Osteocyte (in vitro differentiated cells): ENCODE measurements around the gene NDUFS5. TPM values are rescaled to one million over a fixed set of nuclear protein-coding genes. Genes with fewer than 3 reads are reported as not detected.
"Not testable (repeated sequence)": the region's sequence is repeated elsewhere in the genome, so short reads cannot be mapped to it uniquely, and the experiment has no call there.

Source experiments
- DNase-seq: peaks from one replicate; pipeline ENCODE4 v3.0.0; 2021; ENCODE audit warnings: mixed read lengths; ENCODE audit not compliant: unreplicated experiment; ENCODE audit errors: extremely low spot score
- H3K27ac Mint-ChIP-seq: one replicate; pipeline ENCODE4 v1.8.0; 2021; ENCODE audit warnings: mild to moderate bottlenecking, mixed read lengths; ENCODE audit not compliant: unreplicated experiment
- H3K27me3 Mint-ChIP-seq: one replicate; pipeline ENCODE4 v1.8.0; 2021; ENCODE audit warnings: mixed read lengths; ENCODE audit not compliant: unreplicated experiment
- H3K36me3 Mint-ChIP-seq: one replicate; pipeline ENCODE4 v1.8.0; 2021; ENCODE audit warnings: mixed read lengths; ENCODE audit not compliant: unreplicated experiment
- H3K4me1 Mint-ChIP-seq: one replicate; pipeline ENCODE4 v1.8.0; 2021; ENCODE audit warnings: mixed read lengths; ENCODE audit not compliant: unreplicated experiment
- H3K4me3 Mint-ChIP-seq: one replicate; pipeline ENCODE4 v1.8.0; 2021; ENCODE audit warnings: mild to moderate bottlenecking, moderate library complexity, mixed read lengths; ENCODE audit not compliant: unreplicated experiment
- H3K9me3 Mint-ChIP-seq: one replicate; pipeline ENCODE4 v1.8.0; 2021; ENCODE audit warnings: mixed read lengths; ENCODE audit not compliant: unreplicated experiment
- total RNA-seq: library from RNA; stranded (reverse); gene quantifications from 2 replicates; pipeline ENCODE4 v1.2.1, GENCODE V29; 2021
- TF ChIP-seq, protein P1 (sequence below): fragments of 200-600 bp; sonication (generic); IDR thresholded peaks from 2 replicates; pipeline ENCODE4 v1.5.0; 2021; ENCODE audit warnings: antibody characterized with exemption, mild to moderate bottlenecking, moderate library complexity

NDUFS5 gene
- total RNA-seq, 1 donor from 2014 or later = 157 TPM

DNA sequence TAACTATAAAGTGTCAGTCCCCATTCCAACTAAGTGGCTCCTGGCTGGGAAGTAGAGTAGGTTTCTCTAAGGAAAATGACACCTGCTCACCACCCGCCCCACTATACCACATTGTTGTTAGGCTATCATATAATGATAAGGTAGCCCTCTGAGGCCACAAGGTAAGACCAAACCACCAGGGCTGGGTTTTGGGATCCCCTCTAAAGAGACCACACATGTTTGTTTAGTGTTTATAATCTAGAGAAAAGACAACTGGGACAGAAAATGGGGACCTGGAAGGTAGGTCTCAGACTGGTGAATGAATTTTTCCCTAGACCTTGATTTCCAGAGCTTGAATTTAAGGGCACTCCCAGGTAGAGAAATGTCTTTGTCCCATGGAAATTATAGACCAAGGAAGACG, 19.9 kb upstream of the NDUFS5 start:
- Mint-ChIP-seq H3K36me3 (peaks cover 50% of the 10 kb centered on the region), H3K9me3 (no peaks in the 10 kb centered on the region), H3K27ac (no peak overlapping the region), H3K27me3 (no peaks in the 10 kb centered on the region), H3K4me3 (no peak overlapping the region), H3K4me1 (peaks cover 2% of the 10 kb centered on the region)
- DNase-seq = no peak
- TF ChIP-seq, protein P1, sequence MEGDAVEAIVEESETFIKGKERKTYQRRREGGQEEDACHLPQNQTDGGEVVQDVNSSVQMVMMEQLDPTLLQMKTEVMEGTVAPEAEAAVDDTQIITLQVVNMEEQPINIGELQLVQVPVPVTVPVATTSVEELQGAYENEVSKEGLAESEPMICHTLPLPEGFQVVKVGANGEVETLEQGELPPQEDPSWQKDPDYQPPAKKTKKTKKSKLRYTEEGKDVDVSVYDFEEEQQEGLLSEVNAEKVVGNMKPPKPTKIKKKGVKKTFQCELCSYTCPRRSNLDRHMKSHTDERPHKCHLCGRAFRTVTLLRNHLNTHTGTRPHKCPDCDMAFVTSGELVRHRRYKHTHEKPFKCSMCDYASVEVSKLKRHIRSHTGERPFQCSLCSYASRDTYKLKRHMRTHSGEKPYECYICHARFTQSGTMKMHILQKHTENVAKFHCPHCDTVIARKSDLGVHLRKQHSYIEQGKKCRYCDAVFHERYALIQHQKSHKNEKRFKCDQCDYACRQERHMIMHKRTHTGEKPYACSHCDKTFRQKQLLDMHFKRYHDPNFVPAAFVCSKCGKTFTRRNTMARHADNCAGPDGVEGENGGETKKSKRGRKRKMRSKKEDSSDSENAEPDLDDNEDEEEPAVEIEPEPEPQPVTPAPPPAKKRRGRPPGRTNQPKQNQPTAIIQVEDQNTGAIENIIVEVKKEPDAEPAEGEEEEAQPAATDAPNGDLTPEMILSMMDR = no peak

DNA sequence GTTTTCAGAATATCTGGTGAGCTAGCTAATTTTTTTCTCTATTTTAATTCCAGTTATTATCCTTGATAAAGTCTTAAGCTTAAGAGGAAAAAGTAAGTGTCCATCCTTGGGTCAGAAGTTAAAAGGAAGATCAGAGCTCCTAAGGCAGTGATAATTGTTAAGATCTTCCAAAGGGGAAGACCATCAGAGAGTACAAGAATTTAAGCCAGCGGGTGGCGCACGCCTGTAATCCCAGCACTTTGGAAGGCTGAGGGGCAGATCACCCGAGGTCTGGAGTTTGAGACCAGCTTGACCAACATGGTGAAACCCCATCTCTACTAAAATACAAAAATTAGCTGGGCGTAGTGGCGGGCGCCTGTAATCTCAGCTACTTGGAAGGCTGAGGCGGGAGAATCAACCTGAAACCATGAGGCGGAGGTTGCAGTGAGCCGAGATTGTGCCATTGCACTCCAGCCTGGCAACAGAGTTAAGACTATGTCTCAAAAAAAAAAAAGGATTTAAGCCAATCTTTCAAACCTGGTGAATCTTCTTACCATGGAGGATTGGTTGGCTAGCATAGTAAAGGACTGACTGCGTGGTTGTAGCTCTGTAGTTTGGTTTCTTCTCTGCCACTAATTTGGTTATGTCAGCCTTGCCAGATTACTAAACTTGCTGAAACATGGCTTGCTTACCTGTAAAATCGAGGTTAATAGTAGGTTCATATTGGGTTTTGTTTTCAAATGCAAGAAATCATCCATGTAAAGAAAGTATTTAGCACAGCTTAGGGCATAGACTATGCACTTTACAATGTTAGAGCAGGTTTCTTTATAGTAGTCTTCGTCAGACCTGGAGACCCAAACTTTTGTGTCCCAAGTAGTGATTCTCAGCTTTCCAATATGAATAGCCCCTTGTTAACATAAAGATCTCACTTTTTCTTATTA, 19.2 kb upstream of the NDUFS5 start:
- TF ChIP-seq, protein P1 = no peak
- no peak overlapping the region for H3K27ac Mint-ChIP-seq
- peaks cover 49% of the 10 kb centered on the region for H3K36me3 Mint-ChIP-seq
- peaks cover 2% of the 10 kb centered on the region for H3K4me1 Mint-ChIP-seq
- no peaks in the 10 kb centered on the region for H3K27me3 Mint-ChIP-seq
- H3K4me3 Mint-ChIP-seq = no peak overlapping the region
- no peaks in the 10 kb centered on the region for H3K9me3 Mint-ChIP-seq
- no peak for DNase-seq

DNA sequence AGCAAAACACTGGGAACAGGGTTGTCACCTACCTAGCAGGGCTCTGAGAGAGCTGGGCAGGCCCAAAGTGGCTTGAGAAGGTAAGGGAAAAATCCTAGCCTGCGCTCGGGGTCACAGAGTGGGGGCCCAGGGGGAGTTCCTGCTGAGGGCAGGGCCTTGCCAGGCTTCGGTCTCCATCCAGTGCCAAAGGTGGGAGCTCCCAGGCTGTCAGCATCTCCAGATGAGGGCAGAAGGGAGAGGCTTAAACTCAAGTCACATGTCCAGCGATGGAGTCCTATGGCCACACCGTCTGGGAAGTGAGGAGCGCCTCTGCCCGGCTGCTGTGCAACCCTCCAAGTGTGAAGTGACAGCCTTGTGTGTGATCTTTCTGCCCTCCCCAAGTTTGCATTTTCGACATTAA, 11.2 kb upstream of the NDUFS5 start:
- H3K9me3 Mint-ChIP-seq, DNase-seq, H3K4me1 Mint-ChIP-seq, H3K4me3 Mint-ChIP-seq, H3K27me3 Mint-ChIP-seq, H3K27ac Mint-ChIP-seq: not testable (repeated sequence)
- peaks cover 13% of the 10 kb centered on the region for H3K36me3 Mint-ChIP-seq

DNA sequence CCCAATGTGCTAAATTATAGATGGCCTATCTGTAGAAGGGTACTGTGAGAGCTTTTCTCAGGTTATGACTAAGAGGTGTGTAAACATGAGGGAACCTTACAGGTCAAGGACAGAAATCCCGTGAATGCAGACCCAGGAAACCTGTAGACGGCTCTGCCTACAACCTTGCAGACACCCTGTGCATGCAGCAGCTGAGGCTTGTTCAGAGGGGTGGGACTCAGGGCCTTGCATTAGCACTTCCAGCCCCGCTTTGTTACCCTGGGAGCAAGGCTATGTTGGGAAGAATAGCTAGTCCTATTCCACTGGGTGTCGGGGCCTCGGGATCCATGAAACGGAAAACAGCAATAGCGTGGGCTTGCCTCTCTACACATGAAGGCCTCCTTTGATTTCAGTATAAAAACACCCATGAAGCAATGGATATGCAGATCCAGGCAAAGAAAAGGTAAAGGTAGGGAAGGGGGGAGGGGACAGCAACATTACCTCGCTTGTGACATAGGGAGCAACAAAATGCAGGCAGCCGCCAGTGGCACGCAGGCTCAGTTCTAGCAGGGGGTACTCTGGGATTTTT, 9.5 kb upstream of the NDUFS5 start:
- TF ChIP-seq, protein P1 = no peak
- peaks cover 10% of the 10 kb centered on the region for H3K36me3 Mint-ChIP-seq
- no peak overlapping the region for H3K27ac Mint-ChIP-seq
- no peaks in the 10 kb centered on the region for H3K27me3 Mint-ChIP-seq
- no peaks in the 10 kb centered on the region for H3K9me3 Mint-ChIP-seq
- H3K4me1 Mint-ChIP-seq = no peaks in the 10 kb centered on the region
- no peak overlapping the region for H3K4me3 Mint-ChIP-seq
- no peak for DNase-seq

DNA sequence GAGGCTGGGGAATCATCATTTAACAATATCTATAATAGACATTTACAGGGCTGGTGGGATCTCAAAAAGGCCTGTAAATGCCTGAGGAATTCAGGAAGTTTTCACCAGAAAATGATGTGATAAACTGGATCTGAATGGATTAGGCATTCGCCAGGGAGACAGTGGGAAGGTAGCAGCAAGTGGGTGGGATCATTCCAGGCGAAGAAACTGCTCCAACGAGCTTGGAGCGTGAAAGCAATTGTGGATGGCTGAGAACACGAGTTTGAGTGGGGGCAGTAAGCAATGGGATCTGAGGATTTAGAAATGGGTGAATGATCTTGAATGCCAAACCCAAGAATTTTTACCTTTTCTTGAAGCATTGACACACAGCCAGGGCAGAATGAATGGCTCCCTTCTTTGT, 8.9 kb upstream of the NDUFS5 start:
- no peak overlapping the region for H3K4me3 Mint-ChIP-seq

DNA sequence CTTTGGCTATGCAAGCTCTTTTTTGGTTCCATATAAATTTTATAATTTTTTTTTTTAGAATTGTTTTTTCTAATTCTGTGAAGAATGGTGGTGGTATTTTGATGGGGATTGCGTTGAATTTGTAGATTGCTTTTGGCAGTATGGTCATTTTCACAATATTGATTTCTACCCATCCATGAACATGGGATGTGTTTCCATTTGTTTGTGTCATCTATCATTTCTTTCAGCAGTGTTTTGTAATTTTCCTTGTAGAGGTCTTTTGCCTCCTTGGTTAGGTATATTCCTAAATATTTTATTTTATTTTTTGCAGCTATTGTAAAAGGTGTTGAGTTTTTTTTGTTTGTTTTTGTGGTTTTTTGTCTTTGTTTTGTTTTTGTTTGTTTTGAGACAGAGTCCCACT, 5.7 kb upstream of the NDUFS5 start:
- not testable (repeated sequence) for DNase-seq, H3K4me3 Mint-ChIP-seq, H3K27me3 Mint-ChIP-seq, H3K36me3 Mint-ChIP-seq, H3K4me1 Mint-ChIP-seq, H3K9me3 Mint-ChIP-seq, H3K27ac Mint-ChIP-seq

More for the DNA sequence above, 8.9 kb upstream of the NDUFS5 start:
- H3K4me1 Mint-ChIP-seq = no peaks in the 10 kb centered on the region
- H3K9me3 Mint-ChIP-seq = no peaks in the 10 kb centered on the region
- H3K27me3 Mint-ChIP-seq = no peaks in the 10 kb centered on the region
- no peak for DNase-seq
- H3K27ac Mint-ChIP-seq = no peak overlapping the region
- peaks cover 5% of the 10 kb centered on the region for H3K36me3 Mint-ChIP-seq
- TF ChIP-seq, protein P1 = no peak
